ENCODE results near the gene NFKBIE. TPM values are rescaled to one million over a fixed set of nuclear protein-coding genes. Genes with fewer than 3 reads are reported as not detected.

NFKBIE gene
- total and polyA plus RNA-seq, 5 donors from 2014 or later = 3.6 to 53.8 (median 6.1) TPM

DNA sequence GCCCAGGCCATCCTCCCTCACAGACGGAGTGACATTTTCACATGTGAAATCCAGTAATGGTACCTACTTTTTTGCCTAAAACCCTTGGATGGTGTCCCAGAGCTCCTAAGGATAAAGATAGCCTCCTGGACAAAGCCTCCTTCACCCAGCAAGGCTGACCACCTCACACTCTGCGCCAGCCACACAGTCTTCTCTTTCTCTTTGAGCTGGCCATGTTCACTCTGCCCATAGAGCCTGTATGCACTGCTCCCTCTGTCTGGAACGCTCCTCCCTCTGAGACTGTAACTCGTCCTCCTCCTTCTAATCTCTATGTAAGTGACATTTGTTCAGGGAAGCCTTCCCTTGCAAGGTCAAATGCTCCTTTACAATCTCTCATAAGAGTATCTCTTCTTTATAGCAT, 19.5 kb upstream of the NFKBIE start:
- no peak overlapping the region for H3K27ac ChIP-seq (ENCODE audit: insufficient read depth, low read length, poor library complexity, severe bottlenecking)
- Mint-ChIP-seq H3K27me3 (peaks cover 56% of the 10 kb centered on the region), H3K4me1 (no peaks in the 10 kb centered on the region), H3K36me3 (peaks cover 6% of the 10 kb centered on the region), H3K4me3 (no peak overlapping the region), H3K9me3 (peaks cover 0 to 3% (median 0%) of the 10 kb centered on the region in 7 donors), H3K27ac (no peak overlapping the region)
- H3K36me3 ChIP-seq (ENCODE audit: control insufficient read depth, insufficient read depth, low read length) = no peaks in the 10 kb centered on the region
- H3K27me3 ChIP-seq (ENCODE audit: control insufficient read depth, insufficient read depth, low read length) = peaks cover 4% of the 10 kb centered on the region
- H3K9me3 ChIP-seq (ENCODE audit: control insufficient read depth in 2 of 2, low read length in 2 of 2) = no peaks in the 10 kb centered on the region
- H3K4me1 ChIP-seq (ENCODE audit: control insufficient read depth, insufficient read depth, low read length, poor library complexity, severe bottlenecking) = no peaks in the 10 kb centered on the region
- DNase-seq (no peak), ATAC-seq (ENCODE audit: low read depth in 2 of 2) (no peak)
- H3K4me3 ChIP-seq (ENCODE audit: low read depth, low read length) = no peak overlapping the region

DNA sequence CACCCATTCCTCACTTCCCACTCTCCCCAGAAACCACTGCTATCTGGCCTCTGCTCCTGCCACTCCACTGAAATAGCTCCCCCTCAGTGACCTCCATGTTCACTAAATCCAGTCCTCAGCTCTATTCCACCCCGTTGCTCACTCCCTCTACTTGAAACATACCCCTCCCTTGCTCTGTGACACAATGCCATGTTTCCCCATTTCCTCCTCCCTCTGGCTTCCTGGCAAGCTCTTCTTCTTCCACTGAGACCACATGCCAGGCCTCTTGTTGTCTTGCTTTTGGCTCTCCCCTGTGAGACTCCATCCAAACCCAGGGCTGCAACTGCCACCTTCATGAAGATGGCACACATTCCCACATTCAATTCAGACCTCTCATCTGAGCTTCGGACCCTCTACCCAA, 18.8 kb upstream of the NFKBIE start:
- Mint-ChIP-seq H3K4me1 (no peaks in the 10 kb centered on the region), H3K9me3 (peaks cover 0 to 3% (median 0%) of the 10 kb centered on the region in 7 donors), H3K27ac (no peak overlapping the region), H3K27me3 (peaks cover 57% of the 10 kb centered on the region), H3K4me3 (no peak overlapping the region), H3K36me3 (peaks cover 6% of the 10 kb centered on the region)
- Histone ChIP-seq H3K27me3 (ENCODE audit: control insufficient read depth, insufficient read depth, low read length) (peaks cover 2% of the 10 kb centered on the region), H3K36me3 (ENCODE audit: control insufficient read depth, insufficient read depth, low read length) (no peaks in the 10 kb centered on the region), H3K4me1 (ENCODE audit: control insufficient read depth, insufficient read depth, low read length, poor library complexity, severe bottlenecking) (no peaks in the 10 kb centered on the region), H3K27ac (ENCODE audit: insufficient read depth, low read length, poor library complexity, severe bottlenecking) (no peak overlapping the region), H3K9me3 (ENCODE audit: control insufficient read depth in 2 of 2, low read length in 2 of 2) (no peaks in the 10 kb centered on the region), H3K4me3 (ENCODE audit: low read depth, low read length) (no peak overlapping the region)
- ATAC-seq (ENCODE audit: low read depth in 2 of 2) = no peak
- no peak for DNase-seq

DNA sequence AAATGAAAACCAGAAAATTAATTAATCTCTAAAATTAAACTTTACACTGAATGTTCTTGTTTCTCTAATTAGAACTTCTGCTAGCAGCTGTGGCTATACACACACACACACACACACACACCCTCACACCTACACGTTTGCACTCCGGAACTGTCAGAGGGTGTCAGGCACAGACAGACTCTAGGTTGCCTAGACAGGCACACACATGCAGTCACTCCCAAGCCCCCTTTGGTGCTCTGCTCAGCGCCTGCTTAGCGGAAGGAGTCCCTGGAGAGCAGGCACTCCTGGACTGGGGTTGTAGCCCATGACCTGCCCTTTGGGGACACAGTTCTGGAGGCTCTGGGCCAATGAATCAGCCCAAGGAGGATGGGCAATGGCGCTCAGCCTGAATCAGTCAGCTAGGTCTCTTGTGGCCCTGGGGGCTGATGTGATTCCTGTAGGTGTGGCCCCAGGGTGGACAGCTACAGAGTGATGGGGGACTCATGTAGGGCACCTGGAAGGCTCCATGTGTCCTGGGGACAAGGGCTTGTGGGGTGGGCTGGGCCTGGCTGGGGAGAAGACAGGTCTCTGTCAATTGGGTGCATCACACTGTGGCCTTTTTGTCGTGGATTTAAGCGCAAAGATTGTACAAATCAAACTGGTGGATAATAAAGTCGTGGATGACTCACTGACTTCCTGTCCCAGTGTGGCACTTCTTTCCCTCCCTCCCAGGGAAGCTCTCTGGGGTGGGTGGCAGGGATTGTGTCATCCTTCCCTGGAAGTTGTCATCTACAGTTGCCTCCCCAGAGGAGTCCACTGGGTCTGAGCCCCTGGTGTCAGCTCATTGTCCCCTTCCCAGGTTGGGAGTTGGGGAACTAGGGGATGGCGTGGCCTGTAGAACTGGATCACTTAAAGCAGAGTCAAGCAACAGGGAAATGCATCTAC, 13.7 kb upstream of the NFKBIE start:
- peaks cover 9% of the 10 kb centered on the region for H3K4me1 ChIP-seq (ENCODE audit: control insufficient read depth, insufficient read depth, low read length, poor library complexity, severe bottlenecking)
- Mint-ChIP-seq H3K36me3 (no peaks in the 10 kb centered on the region), H3K27ac (no peak overlapping the region), H3K4me1 (peaks cover 0 to 7% (median 0%) of the 10 kb centered on the region in 4 donors), H3K27me3 (peaks cover 53% of the 10 kb centered on the region), H3K4me3 (no peak overlapping the region), H3K9me3 (no peaks in the 10 kb centered on the region)
- no peaks in the 10 kb centered on the region for H3K9me3 ChIP-seq (ENCODE audit: control insufficient read depth in 2 of 2, low read length in 2 of 2)
- no peaks in the 10 kb centered on the region for H3K36me3 ChIP-seq (ENCODE audit: control insufficient read depth, insufficient read depth, low read length)
- ATAC-seq (ENCODE audit: low read depth in 2 of 2) (no peak), DNase-seq (no peak)
- H3K4me3 ChIP-seq (ENCODE audit: low read depth, low read length) = no peak overlapping the region
- H3K27me3 ChIP-seq (ENCODE audit: control insufficient read depth, insufficient read depth, low read length) = peaks cover 6% of the 10 kb centered on the region
- no peak overlapping the region for H3K27ac ChIP-seq (ENCODE audit: insufficient read depth, low read length, poor library complexity, severe bottlenecking)

DNA sequence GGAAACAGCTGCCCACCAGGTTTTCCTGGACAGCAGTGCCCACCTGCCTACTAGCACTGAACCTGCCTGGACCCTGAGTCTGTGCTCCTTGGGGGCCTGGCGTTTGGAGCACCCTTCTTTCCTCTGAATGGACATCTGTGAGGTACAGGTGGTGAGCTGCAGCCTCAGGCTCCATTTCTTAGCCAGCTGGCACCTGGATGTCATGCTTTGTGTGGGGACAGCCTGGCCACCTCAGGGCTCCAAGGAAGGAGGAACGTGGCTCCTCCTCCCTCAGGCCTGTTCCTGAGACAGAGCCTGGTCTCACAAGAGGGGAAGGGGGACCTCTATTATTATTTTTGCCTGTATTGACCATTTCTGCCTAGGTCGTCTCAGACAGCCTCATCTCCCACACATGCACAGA, 13.0 kb upstream of the NFKBIE start:
- ATAC-seq (ENCODE audit: low read depth in 2 of 2) (no peak), DNase-seq (no peak)
- H3K9me3 Mint-ChIP-seq = no peaks in the 10 kb centered on the region
- no peak overlapping the region for H3K4me3 Mint-ChIP-seq
- peaks cover 6% of the 10 kb centered on the region for H3K27me3 ChIP-seq (ENCODE audit: control insufficient read depth, insufficient read depth, low read length)
- H3K27me3 Mint-ChIP-seq = peaks cover 51% of the 10 kb centered on the region
- H3K36me3 Mint-ChIP-seq = no peaks in the 10 kb centered on the region
- H3K9me3 ChIP-seq (ENCODE audit: control insufficient read depth in 2 of 2, low read length in 2 of 2) = no peaks in the 10 kb centered on the region
- H3K4me1 Mint-ChIP-seq = peaks cover 0 to 7% (median 0%) of the 10 kb centered on the region in 4 donors
- H3K27ac Mint-ChIP-seq = no peak overlapping the region
- peaks cover 9% of the 10 kb centered on the region for H3K4me1 ChIP-seq (ENCODE audit: control insufficient read depth, insufficient read depth, low read length, poor library complexity, severe bottlenecking)
- no peak overlapping the region for H3K4me3 ChIP-seq (ENCODE audit: low read depth, low read length)
- no peak overlapping the region for H3K27ac ChIP-seq (ENCODE audit: insufficient read depth, low read length, poor library complexity, severe bottlenecking)
- no peaks in the 10 kb centered on the region for H3K36me3 ChIP-seq (ENCODE audit: control insufficient read depth, insufficient read depth, low read length)

DNA sequence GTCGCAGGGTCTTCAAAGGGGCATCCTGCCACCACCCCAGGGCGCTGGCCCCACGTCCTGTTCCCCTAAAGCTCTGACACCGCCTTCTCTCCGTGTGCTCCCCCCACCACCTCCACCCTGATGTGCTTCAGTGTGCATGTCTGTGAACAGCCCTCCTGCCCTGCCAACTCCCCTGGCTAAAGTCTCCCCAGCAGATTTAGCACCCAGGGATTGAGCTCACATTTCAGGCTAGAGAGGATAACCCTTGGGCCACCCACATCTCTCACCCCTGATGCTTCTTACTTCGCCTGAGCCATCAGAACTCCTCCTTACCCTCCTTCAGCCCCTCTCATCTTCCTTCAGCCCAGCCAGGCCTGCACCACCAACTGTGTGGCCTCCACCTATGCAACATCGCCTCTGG, 12.4 kb upstream of the NFKBIE start:
- peaks cover 52% of the 10 kb centered on the region for H3K27me3 Mint-ChIP-seq
- no peaks in the 10 kb centered on the region for H3K9me3 Mint-ChIP-seq
- Histone ChIP-seq H3K36me3 (ENCODE audit: control insufficient read depth, insufficient read depth, low read length) (no peaks in the 10 kb centered on the region), H3K4me1 (ENCODE audit: control insufficient read depth, insufficient read depth, low read length, poor library complexity, severe bottlenecking) (peaks cover 9% of the 10 kb centered on the region), H3K27ac (ENCODE audit: insufficient read depth, low read length, poor library complexity, severe bottlenecking) (no peak overlapping the region), H3K4me3 (ENCODE audit: low read depth, low read length) (no peak overlapping the region), H3K9me3 (ENCODE audit: control insufficient read depth in 2 of 2, low read length in 2 of 2) (no peaks in the 10 kb centered on the region), H3K27me3 (ENCODE audit: control insufficient read depth, insufficient read depth, low read length) (peaks cover 6% of the 10 kb centered on the region)
- ATAC-seq (ENCODE audit: low read depth in 2 of 2) (no peak), DNase-seq (no peak)
- H3K27ac Mint-ChIP-seq = no peak overlapping the region
- peaks cover under 1% of the 10 kb centered on the region for H3K36me3 Mint-ChIP-seq
- peaks cover 0 to 7% (median 0%) of the 10 kb centered on the region in 4 donors for H3K4me1 Mint-ChIP-seq
- peak overlapping the region in 2 of 4 donors; percentile 8 to 11 for H3K4me3 Mint-ChIP-seq

DNA sequence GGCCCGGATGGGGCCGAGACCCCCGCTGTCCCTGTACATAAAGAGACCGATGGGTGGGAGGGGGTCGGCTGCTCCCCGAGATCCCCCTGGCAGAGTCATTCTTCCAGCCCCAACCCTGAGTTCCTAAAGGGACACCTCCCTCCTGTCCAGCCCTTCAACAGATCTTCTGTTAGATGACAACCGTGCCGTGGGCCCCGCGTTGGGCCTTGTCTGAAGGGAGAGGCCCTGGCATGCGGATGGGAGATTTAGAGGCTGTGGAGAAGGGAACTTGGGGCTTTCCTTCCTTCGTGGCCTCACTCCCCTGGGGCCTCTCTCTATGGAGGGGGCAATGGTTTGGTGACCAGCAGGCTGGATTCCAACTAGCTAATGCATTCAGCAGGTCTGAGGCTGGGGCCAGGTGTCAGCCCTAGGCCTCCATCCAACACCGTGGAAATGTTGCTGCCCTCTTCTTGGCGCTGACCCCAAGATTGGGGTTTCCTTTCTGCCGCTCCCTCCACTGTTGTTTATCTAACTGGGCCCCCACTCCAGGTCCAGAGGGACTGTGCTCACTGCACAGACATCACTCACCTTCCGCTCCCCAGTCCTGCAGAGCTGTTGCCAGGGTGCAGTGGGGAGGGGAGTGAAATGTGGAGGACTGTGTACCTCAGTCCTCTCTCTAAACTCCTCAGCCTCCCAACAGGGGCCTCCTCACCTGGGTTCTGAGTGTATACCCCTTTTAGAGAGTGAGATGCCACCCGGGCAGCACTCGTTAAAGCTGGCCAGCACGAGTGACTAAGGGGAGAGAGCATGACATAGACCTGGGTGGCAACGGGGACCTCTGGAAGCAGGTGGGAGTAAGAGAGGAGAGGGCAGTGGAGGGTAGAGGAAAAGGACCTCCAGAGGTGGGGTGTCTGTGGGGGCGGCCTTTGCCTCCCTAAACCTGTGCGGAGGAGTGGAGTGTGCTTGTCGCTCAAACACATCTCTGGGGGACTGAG, 11.6 kb upstream of the NFKBIE start:
- DNase-seq = no peak
- Histone ChIP-seq H3K9me3 (ENCODE audit: control insufficient read depth in 2 of 2, low read length in 2 of 2) (no peaks in the 10 kb centered on the region), H3K4me1 (ENCODE audit: control insufficient read depth, insufficient read depth, low read length, poor library complexity, severe bottlenecking) (peaks cover 9% of the 10 kb centered on the region), H3K4me3 (ENCODE audit: low read depth, low read length) (no peak overlapping the region), H3K27ac (ENCODE audit: insufficient read depth, low read length, poor library complexity, severe bottlenecking) (no peak overlapping the region), H3K36me3 (ENCODE audit: control insufficient read depth, insufficient read depth, low read length) (no peaks in the 10 kb centered on the region), H3K27me3 (ENCODE audit: control insufficient read depth, insufficient read depth, low read length) (peaks cover 7% of the 10 kb centered on the region)
- Mint-ChIP-seq H3K27ac (no peak overlapping the region), H3K36me3 (peaks cover 3% of the 10 kb centered on the region), H3K4me3 (peak overlapping the region in 2 of 4 donors; percentile 47 to 62), H3K9me3 (peaks cover 0 to 2% (median 0%) of the 10 kb centered on the region in 7 donors), H3K27me3 (peaks cover 53% of the 10 kb centered on the region), H3K4me1 (peaks cover 0 to 7% (median 0%) of the 10 kb centered on the region in 4 donors)
- ATAC-seq (ENCODE audit: low read depth in 2 of 2) = no peak

DNA sequence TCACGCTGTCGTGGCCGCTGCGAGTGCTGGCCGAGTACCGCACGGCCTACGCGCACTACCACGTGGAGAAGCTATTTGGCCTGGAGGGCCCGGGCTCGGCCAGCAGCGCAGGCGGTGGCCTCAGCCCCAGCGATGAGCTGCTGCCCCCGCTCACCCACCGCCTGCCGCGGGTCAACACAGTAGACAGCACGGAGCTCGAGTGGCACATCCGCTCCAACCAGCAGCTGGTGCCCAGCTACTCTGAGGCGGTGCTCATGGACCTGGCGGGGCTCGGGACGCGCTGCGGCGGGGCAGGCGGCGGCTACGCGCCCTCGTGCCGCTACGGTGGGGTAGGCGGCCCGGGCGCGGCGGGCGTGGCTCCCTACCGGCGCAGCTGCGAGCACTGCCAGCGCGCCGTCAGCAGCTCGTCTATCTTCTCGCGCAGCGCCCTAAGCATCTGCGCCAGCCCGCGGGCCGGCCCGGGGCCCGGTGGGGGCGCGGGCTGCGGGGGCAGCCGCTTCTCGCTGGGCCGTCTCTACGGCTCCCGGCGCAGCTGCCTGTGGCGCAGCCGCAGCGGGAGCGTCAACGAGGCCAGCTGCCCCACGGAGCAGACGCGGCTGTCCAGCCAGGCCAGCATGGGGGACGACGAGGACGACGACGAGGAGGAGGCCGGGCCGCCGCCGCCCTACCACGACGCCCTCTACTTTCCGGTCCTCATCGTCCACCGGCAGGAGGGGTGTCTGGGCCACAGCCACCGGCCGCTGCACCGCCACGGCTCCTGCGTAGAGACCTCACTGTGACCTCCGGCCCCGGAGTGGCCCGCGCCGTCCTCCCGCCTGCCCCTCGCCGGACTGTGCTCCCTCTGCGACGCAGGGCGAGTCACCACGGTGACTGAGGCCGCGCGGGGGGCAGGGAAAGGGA, 10.6 kb upstream of the NFKBIE start:
- Histone ChIP-seq H3K27me3 (ENCODE audit: control insufficient read depth, insufficient read depth, low read length) (peaks cover 9% of the 10 kb centered on the region), H3K9me3 (ENCODE audit: control insufficient read depth in 2 of 2, low read length in 2 of 2) (no peaks in the 10 kb centered on the region), H3K36me3 (ENCODE audit: control insufficient read depth, insufficient read depth, low read length) (no peaks in the 10 kb centered on the region), H3K4me1 (ENCODE audit: control insufficient read depth, insufficient read depth, low read length, poor library complexity, severe bottlenecking) (peaks cover 12% of the 10 kb centered on the region), H3K4me3 (ENCODE audit: low read depth, low read length) (no peak overlapping the region), H3K27ac (ENCODE audit: insufficient read depth, low read length, poor library complexity, severe bottlenecking) (no peak overlapping the region)
- Mint-ChIP-seq H3K27ac (no peak overlapping the region), H3K36me3 (peaks cover 3% of the 10 kb centered on the region), H3K9me3 (peaks cover 0 to 2% (median 0%) of the 10 kb centered on the region in 7 donors), H3K4me1 (peaks cover 0 to 13% (median 0%) of the 10 kb centered on the region in 4 donors), H3K27me3 (peaks cover 62% of the 10 kb centered on the region), H3K4me3 (no peak overlapping the region)
- DNase-seq = no peak
- peak; percentile 52 to 54 for ATAC-seq (ENCODE audit: low read depth in 2 of 2)
